GM19043 (cell line): ENCODE measurements around the gene PYGM.

Experiments
- ATAC-seq: cut with Tn5 transposase; IDR thresholded peaks from one replicate; pipeline ENCODE4 v1.9.1; 2021; ENCODE audit warnings: low read depth; ENCODE audit not compliant: unreplicated experiment

PYGM gene

GRCh38 chr11:64769283-64769682 lies 9.5 kb upstream of the PYGM start:
- ATAC-seq = no peak

- ATAC-seq = no peak
These were observed 8.5 kb upstream of the PYGM start for GRCh38 chr11:64768300-64768694.

- no peak for ATAC-seq
These were observed 7.8 kb upstream of the PYGM start for GRCh38 chr11:64767344-64768299.

GRCh38 chr11:64766881-64767280 lies 7.1 kb upstream of the PYGM start:
- ATAC-seq = no peak

- ATAC-seq = no peak
These were observed 6.3 kb upstream of the PYGM start for GRCh38 chr11:64765851-64766665.

- no peak for ATAC-seq
These were observed 5.6 kb upstream of the PYGM start for GRCh38 chr11:64765291-64765850.

GRCh38 chr11:64764753-64765152 lies 5.0 kb upstream of the PYGM start:
- no peak for ATAC-seq

DNA sequence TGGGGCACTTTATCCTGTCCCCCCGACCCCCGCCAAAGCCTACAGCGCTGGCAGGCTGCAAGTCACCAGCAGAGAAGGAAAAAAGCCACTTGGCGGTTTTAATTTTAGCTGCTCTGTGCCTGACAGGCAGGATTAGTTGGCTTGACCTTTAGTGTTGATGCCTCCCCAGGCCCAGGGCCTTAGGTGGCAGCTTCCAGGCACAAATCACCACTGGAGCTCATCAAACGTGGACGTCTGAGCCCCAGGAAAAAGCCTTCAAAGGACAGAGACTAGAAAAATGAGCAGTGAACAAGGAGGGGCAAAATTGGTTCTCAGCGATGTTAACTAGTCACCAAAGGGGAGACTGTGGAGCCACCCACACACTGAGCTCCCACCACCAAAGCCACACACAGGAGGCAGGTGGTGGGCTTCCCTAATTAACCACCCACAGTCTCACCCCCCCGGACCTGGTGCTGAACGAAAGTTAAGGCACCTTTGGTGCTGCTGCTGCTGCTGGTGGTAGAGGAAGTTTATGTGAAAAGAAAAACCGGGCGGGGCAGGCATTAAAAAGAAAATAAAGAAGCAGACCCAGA lies 4.4 kb upstream of the PYGM start:
- no peak for ATAC-seq

GRCh38 chr11:64763526-64764039 lies 3.8 kb upstream of the PYGM start:
- no peak for ATAC-seq

GRCh38 chr11:64762674-64763525 lies 3.1 kb upstream of the PYGM start:
- no peak for ATAC-seq

DNA sequence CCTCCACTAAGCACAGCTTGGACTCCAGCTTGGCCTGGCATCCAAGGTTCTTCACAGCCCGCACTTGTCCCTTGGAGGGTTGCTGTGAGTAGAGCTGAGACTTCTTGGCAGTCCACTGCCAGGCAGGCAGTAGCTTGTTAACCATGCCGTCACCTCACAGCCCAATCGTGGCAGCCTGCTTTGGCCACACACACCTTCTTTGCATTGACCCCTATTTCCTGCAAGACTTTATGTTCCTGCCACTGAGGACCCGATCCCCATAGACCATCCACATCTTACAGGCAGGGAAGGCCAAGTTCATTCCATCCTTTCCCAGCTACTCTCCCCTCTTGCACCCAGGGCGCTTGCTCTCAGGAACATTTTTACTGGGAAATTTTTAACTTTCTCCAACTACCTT lies 2.5 kb upstream of the PYGM start:
- no peak for ATAC-seq

DNA sequence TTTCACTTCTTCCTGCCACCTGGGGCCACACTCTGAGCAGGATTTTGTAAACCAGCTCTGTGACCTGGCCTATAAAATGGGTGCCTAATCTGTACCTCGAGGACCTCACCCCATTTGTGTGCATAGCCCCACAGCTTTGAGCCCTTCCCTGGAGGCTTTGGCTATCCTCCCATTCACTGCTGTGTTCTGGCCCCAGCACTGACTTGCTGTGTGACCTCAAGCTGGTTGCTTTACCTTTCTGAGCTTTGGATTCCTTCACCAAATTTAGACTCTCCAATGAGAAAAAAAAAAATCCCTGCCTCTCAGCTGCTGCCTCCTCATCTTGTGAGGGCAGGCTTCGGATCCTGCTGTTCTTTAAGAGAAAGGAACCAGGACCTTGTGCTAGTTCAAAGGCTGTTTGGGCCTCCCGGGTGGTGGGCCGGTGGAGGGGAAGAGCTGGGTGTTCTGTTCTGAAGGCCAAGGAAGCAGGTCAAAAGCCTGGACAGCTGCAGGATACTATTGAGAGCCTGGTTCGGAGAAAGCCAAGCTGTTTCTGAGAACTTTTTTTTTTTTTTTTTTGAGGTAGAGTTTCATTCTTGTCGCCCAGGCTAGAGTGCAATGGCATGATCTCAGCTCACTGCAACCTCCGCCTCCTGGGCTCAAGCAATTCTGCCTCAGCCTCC lies 1.1 kb upstream of the PYGM start:
- ATAC-seq = no peak

GRCh38 chr11:64759131-64759721 lies 548 bp downstream of the PYGM start:
- ATAC-seq = no peak

- no peak for ATAC-seq
These were observed 1.3 kb downstream of the PYGM start for GRCh38 chr11:64758330-64759079.

DNA sequence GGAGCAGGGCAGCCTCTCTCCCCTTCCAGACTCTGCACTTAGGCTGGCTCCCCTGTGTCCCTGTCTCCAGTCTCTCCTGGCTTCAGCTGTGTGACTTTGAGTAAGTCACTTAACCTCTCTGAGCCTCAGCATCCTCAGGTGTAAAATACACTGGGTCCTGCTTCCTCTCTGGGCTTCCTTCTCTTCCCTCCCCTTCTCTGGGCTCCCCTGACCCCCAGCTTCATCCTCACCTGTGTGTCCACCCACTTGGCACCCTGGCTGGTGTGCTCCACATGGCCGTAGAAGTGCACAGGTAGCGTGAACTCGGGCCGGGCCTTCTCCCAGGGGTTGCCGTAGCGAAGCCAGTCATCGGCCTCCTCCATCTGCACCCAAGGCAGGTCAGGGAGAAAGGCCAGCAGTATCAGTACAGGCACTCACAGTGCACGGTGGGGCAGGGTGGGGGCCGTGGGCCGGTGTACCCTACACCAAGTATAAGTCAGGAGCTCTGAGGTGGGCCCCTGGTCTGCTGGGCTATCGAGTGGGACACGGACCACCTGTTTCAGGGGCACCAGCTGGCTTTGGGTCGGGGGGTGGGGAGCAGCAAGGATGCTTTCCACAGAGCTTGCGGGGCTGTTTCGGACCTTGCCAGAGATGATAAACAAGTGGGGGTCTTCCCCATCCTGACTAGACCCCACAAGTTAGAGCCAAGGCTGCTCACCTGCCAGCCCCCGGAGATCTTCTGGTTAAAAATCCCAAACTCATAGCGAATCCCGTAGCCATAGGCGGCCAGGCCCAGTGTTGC lies 2.0 kb downstream of the PYGM start:
- no peak for ATAC-seq

- no peak for ATAC-seq
These were observed 4.0 kb downstream of the PYGM start for GRCh38 chr11:64755681-64756361.
